ENCODE measurements around the gene PLAAT4. TPM values are rescaled to one million over a fixed set of nuclear protein-coding genes. Genes with fewer than 3 reads are reported as not detected.

Gene PLAAT4
- total RNA-seq, 1 experiment from 2014 or later: 0.52 TPM

- TF ChIP-seq, protein P1, sequence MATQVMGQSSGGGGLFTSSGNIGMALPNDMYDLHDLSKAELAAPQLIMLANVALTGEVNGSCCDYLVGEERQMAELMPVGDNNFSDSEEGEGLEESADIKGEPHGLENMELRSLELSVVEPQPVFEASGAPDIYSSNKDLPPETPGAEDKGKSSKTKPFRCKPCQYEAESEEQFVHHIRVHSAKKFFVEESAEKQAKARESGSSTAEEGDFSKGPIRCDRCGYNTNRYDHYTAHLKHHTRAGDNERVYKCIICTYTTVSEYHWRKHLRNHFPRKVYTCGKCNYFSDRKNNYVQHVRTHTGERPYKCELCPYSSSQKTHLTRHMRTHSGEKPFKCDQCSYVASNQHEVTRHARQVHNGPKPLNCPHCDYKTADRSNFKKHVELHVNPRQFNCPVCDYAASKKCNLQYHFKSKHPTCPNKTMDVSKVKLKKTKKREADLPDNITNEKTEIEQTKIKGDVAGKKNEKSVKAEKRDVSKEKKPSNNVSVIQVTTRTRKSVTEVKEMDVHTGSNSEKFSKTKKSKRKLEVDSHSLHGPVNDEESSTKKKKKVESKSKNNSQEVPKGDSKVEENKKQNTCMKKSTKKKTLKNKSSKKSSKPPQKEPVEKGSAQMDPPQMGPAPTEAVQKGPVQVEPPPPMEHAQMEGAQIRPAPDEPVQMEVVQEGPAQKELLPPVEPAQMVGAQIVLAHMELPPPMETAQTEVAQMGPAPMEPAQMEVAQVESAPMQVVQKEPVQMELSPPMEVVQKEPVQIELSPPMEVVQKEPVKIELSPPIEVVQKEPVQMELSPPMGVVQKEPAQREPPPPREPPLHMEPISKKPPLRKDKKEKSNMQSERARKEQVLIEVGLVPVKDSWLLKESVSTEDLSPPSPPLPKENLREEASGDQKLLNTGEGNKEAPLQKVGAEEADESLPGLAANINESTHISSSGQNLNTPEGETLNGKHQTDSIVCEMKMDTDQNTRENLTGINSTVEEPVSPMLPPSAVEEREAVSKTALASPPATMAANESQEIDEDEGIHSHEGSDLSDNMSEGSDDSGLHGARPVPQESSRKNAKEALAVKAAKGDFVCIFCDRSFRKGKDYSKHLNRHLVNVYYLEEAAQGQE (IDR thresholded peaks at IDR 0.05; ENCODE audit: low read depth): no peak
- no peak for TF ChIP-seq ZNF274 (IDR thresholded peaks at IDR 0.05; ENCODE audit: low read depth, low read length)
- TF ChIP-seq ELF1 (IDR thresholded peaks at IDR 0.05; ENCODE audit: borderline replicate concordance, low read depth): no peak
- TF ChIP-seq ZFX (IDR thresholded peaks at IDR 0.05): no peak
- no peak for TF ChIP-seq SIN3A (IDR thresholded peaks at IDR 0.05; ENCODE audit: low read depth)
- no peak for TF ChIP-seq POLR2A (IDR thresholded peaks at IDR 0.05; ENCODE audit: borderline replicate concordance, extremely low read depth, insufficient read depth, insufficient read length)
- TF ChIP-seq FOSL1 (IDR thresholded peaks at IDR 0.05; ENCODE audit: low read depth): no peak
- TF ChIP-seq YY1 (IDR thresholded peaks at IDR 0.05; ENCODE audit: extremely low read depth, insufficient replicate concordance, low read depth, low read length): no peak
- TF ChIP-seq ATF3 (IDR thresholded peaks at IDR 0.05): no peak
- TF ChIP-seq CEBPB (IDR thresholded peaks at IDR 0.05; ENCODE audit: low read depth): no peak
Measured at GRCh38 chr11:63560506-63561180, 24.0 kb downstream of the PLAAT4 start (continued).
